ENCODE data around the gene RABL2B. TPM values are rescaled to one million over a fixed set of nuclear protein-coding genes. Genes with fewer than 3 reads are reported as not detected.
"Not testable (repeated sequence)": the region's sequence is repeated elsewhere in the genome, so short reads cannot be mapped to it uniquely, and the experiment has no call there.

Gene RABL2B
- total RNA-seq, 2 experiments from 2014 or later: 36.0 to 37.3 TPM

GRCh38 chr22:50755251-50755650 is 28.2 kb downstream of the RABL2B start:
- H3K27me3 Mint-ChIP-seq; H3K9me3 ChIP-seq (ENCODE audit: control insufficient read depth in 1 of 2, insufficient read depth in 1 of 2, low read length in 2 of 2); H3K27ac ChIP-seq (ENCODE audit: low read depth in 1 of 2, low read length in 2 of 2); POLR2A ChIA-PET; H3K27me3 ChIP-seq (ENCODE audit: control insufficient read depth in 1 of 2, insufficient read depth in 2 of 2, low read length in 2 of 2); intact Hi-C loops (cut with DNase I, micrococcal nuclease); H3K4me1 ChIP-seq (ENCODE audit: insufficient read depth, low read length); H3K4me1 Mint-ChIP-seq (ENCODE audit: low read depth); CTCF ChIA-PET; DNase-seq; H3K27ac Mint-ChIP-seq; H3K36me3 ChIP-seq (ENCODE audit: insufficient read depth, low read length); H3K4me3 ChIP-seq (ENCODE audit: low read length); H3K9me3 Mint-ChIP-seq; ATAC-seq (ENCODE audit: poor library complexity): not testable (repeated sequence)
- H3K4me3 Mint-ChIP-seq: peak overlapping the region; percentile 48
- H3K36me3 Mint-ChIP-seq (ENCODE audit: low read depth): peaks cover 11% of the 10 kb centered on the region

GRCh38 chr22:50749302-50750074 is 33.9 kb downstream of the RABL2B start:
- CTCF ChIA-PET; H3K4me1 Mint-ChIP-seq (ENCODE audit: low read depth); H3K9me3 Mint-ChIP-seq; POLR2A ChIA-PET; H3K9me3 ChIP-seq (ENCODE audit: control insufficient read depth in 1 of 2, insufficient read depth in 1 of 2, low read length in 2 of 2); H3K4me1 ChIP-seq (ENCODE audit: insufficient read depth, low read length); ATAC-seq (ENCODE audit: poor library complexity); H3K27me3 ChIP-seq (ENCODE audit: control insufficient read depth in 1 of 2, insufficient read depth in 2 of 2, low read length in 2 of 2); H3K4me3 ChIP-seq (ENCODE audit: low read length); H3K36me3 Mint-ChIP-seq (ENCODE audit: low read depth); H3K36me3 ChIP-seq (ENCODE audit: insufficient read depth, low read length); H3K27ac Mint-ChIP-seq; intact Hi-C loops (cut with DNase I, micrococcal nuclease); H3K27me3 Mint-ChIP-seq; DNase-seq; H3K27ac ChIP-seq (ENCODE audit: low read depth in 1 of 2, low read length in 2 of 2); H3K4me3 Mint-ChIP-seq: not testable (repeated sequence)

GRCh38 chr22:50748630-50749029 is 34.8 kb downstream of the RABL2B start:
- H3K4me3 ChIP-seq (ENCODE audit: low read length); H3K27me3 ChIP-seq (ENCODE audit: control insufficient read depth in 1 of 2, insufficient read depth in 2 of 2, low read length in 2 of 2); H3K27ac Mint-ChIP-seq; H3K27me3 Mint-ChIP-seq; DNase-seq; H3K9me3 ChIP-seq (ENCODE audit: control insufficient read depth in 1 of 2, insufficient read depth in 1 of 2, low read length in 2 of 2); H3K4me1 ChIP-seq (ENCODE audit: insufficient read depth, low read length); ATAC-seq (ENCODE audit: poor library complexity); H3K36me3 Mint-ChIP-seq (ENCODE audit: low read depth); POLR2A ChIA-PET; H3K4me3 Mint-ChIP-seq; H3K4me1 Mint-ChIP-seq (ENCODE audit: low read depth); H3K36me3 ChIP-seq (ENCODE audit: insufficient read depth, low read length); intact Hi-C loops (cut with DNase I, micrococcal nuclease); H3K27ac ChIP-seq (ENCODE audit: low read depth in 1 of 2, low read length in 2 of 2); CTCF ChIA-PET; H3K9me3 Mint-ChIP-seq: not testable (repeated sequence)

- DNase-seq; H3K27me3 Mint-ChIP-seq; H3K27me3 ChIP-seq (ENCODE audit: control insufficient read depth in 1 of 2, insufficient read depth in 2 of 2, low read length in 2 of 2); H3K27ac Mint-ChIP-seq; intact Hi-C loops (cut with DNase I, micrococcal nuclease); H3K9me3 ChIP-seq (ENCODE audit: control insufficient read depth in 1 of 2, insufficient read depth in 1 of 2, low read length in 2 of 2); H3K4me1 Mint-ChIP-seq (ENCODE audit: low read depth); POLR2A ChIA-PET; H3K4me3 Mint-ChIP-seq; H3K4me3 ChIP-seq (ENCODE audit: low read length); CTCF ChIA-PET; H3K27ac ChIP-seq (ENCODE audit: low read depth in 1 of 2, low read length in 2 of 2); H3K36me3 Mint-ChIP-seq (ENCODE audit: low read depth); H3K4me1 ChIP-seq (ENCODE audit: insufficient read depth, low read length); H3K36me3 ChIP-seq (ENCODE audit: insufficient read depth, low read length); H3K9me3 Mint-ChIP-seq; ATAC-seq (ENCODE audit: poor library complexity): not testable (repeated sequence)
These were observed 35.9 kb downstream of the RABL2B start for GRCh38 chr22:50747521-50747920.

- H3K4me3 ChIP-seq (ENCODE audit: low read length); H3K36me3 ChIP-seq (ENCODE audit: insufficient read depth, low read length); H3K36me3 Mint-ChIP-seq (ENCODE audit: low read depth); POLR2A ChIA-PET; H3K9me3 ChIP-seq (ENCODE audit: control insufficient read depth in 1 of 2, insufficient read depth in 1 of 2, low read length in 2 of 2); intact Hi-C loops (cut with DNase I, micrococcal nuclease); H3K4me1 ChIP-seq (ENCODE audit: insufficient read depth, low read length); H3K9me3 Mint-ChIP-seq; CTCF ChIA-PET; H3K27me3 ChIP-seq (ENCODE audit: control insufficient read depth in 1 of 2, insufficient read depth in 2 of 2, low read length in 2 of 2); H3K27ac Mint-ChIP-seq; DNase-seq; H3K4me1 Mint-ChIP-seq (ENCODE audit: low read depth); H3K27me3 Mint-ChIP-seq; H3K27ac ChIP-seq (ENCODE audit: low read depth in 1 of 2, low read length in 2 of 2); ATAC-seq (ENCODE audit: poor library complexity); H3K4me3 Mint-ChIP-seq: not testable (repeated sequence)
These were observed 39.0 kb downstream of the RABL2B start for GRCh38 chr22:50744424-50744823.

GRCh38 chr22:50740714-50741113 is 42.7 kb downstream of the RABL2B start:
- H3K4me3 ChIP-seq (ENCODE audit: low read length); H3K4me3 Mint-ChIP-seq; H3K4me1 Mint-ChIP-seq (ENCODE audit: low read depth); intact Hi-C loops (cut with DNase I, micrococcal nuclease); ATAC-seq (ENCODE audit: poor library complexity); H3K36me3 ChIP-seq (ENCODE audit: insufficient read depth, low read length); H3K36me3 Mint-ChIP-seq (ENCODE audit: low read depth); H3K4me1 ChIP-seq (ENCODE audit: insufficient read depth, low read length); H3K9me3 Mint-ChIP-seq; H3K27ac Mint-ChIP-seq; H3K27ac ChIP-seq (ENCODE audit: low read depth in 1 of 2, low read length in 2 of 2); POLR2A ChIA-PET; CTCF ChIA-PET; DNase-seq; H3K27me3 ChIP-seq (ENCODE audit: control insufficient read depth in 1 of 2, insufficient read depth in 2 of 2, low read length in 2 of 2); H3K27me3 Mint-ChIP-seq; H3K9me3 ChIP-seq (ENCODE audit: control insufficient read depth in 1 of 2, insufficient read depth in 1 of 2, low read length in 2 of 2): not testable (repeated sequence)
